GM23338 (cell line): ENCODE measurements around the gene MCFD2. TPM values are rescaled to one million over a fixed set of nuclear protein-coding genes. Genes with fewer than 3 reads are reported as not detected.

Source experiments
- ATAC-seq: fragments of 200-7000 bp; cut with Tn5 transposase; 3 replicates; pipeline ENCODE4 v1.9.1; 2020
- DNase-seq: peaks from one replicate; pipeline ENCODE4 v3.0.0-alpha.2; 2015; ENCODE audit warnings: low spot score
- H2AFZ ChIP-seq: fragments of 200-600 bp; sonication (generic); 2 replicates; pipeline ENCODE4 v1.8.0; 2016; ENCODE audit warnings: antibody characterized with exemption, mild to moderate bottlenecking, moderate library complexity
- H3F3A ChIP-seq: fragments of 200-600 bp; sonication (generic); replicated peaks from 2 replicates; pipeline ENCODE4 v1.8.0; 2017; ENCODE audit warnings: antibody characterized with exemption, mixed run types, low read depth
- H3K27ac ChIP-seq: fragments of 200-600 bp; sonication (generic); 2 replicates; pipeline ENCODE4 v1.6.1; 2016; ENCODE audit warnings: low read depth
- H3K27me3 ChIP-seq: fragments of 200-600 bp; sonication (generic); 2 replicates; pipeline ENCODE4 v1.8.0; 2016; ENCODE audit warnings: mild to moderate bottlenecking, mixed run types, moderate library complexity; ENCODE audit not compliant: insufficient read depth
- H3K36me3 ChIP-seq: fragments of 200-600 bp; sonication (generic); 2 replicates; pipeline ENCODE4 v1.8.0; 2016; ENCODE audit warnings: mild to moderate bottlenecking; ENCODE audit not compliant: insufficient read depth
- H3K4me1 ChIP-seq: fragments of 200-600 bp; sonication (generic); 2 replicates; pipeline ENCODE4 v1.8.0; 2016; ENCODE audit warnings: mild to moderate bottlenecking, moderate library complexity; ENCODE audit not compliant: insufficient read depth
- H3K4me2 ChIP-seq: fragments of 200-600 bp; sonication (generic); 2 replicates; pipeline ENCODE4 v1.7.1; 2017; ENCODE audit warnings: mixed run types
- H3K4me3 ChIP-seq: fragments of 200-600 bp; sonication (generic); 2 replicates; pipeline ENCODE4 v1.6.1; 2016; ENCODE audit warnings: mixed run types
- H3K79me2 ChIP-seq: fragments of 200-600 bp; sonication (generic); replicated peaks from 2 replicates; pipeline ENCODE4 v1.8.0; 2017; ENCODE audit warnings: mild to moderate bottlenecking; ENCODE audit not compliant: insufficient read depth
- H3K9me2 ChIP-seq: fragments of 200-600 bp; sonication (generic); 2 replicates; pipeline ENCODE4 v1.8.0; 2017; ENCODE audit not compliant: insufficient read depth
- H4K20me1 ChIP-seq: fragments of 200-600 bp; sonication (generic); replicated peaks from 2 replicates; pipeline ENCODE4 v1.8.0; 2017; ENCODE audit warnings: mild to moderate bottlenecking; ENCODE audit not compliant: insufficient read depth
- H3K27ac Mint-ChIP-seq: 2 replicates; pipeline ENCODE4 v1.8.0; 2020; ENCODE audit warnings: inconsistent platforms, mild to moderate bottlenecking, moderate library complexity, mixed read lengths
- H3K27me3 Mint-ChIP-seq: 3 replicates; pipeline ENCODE4 v1.8.0; 2022; ENCODE audit warnings: low read depth, mild to moderate bottlenecking, moderate library complexity, mixed read lengths, inconsistent platforms; ENCODE audit not compliant: insufficient read depth, poor library complexity
- H3K36me3 Mint-ChIP-seq: 3 replicates; pipeline ENCODE4 v1.8.0; 2021; ENCODE audit warnings: low read depth, mild to moderate bottlenecking, inconsistent platforms, moderate library complexity, mixed read lengths
- H3K4me1 Mint-ChIP-seq: 3 replicates; pipeline ENCODE4 v1.8.0; 2020; ENCODE audit warnings: mild to moderate bottlenecking, inconsistent platforms, mixed read lengths
- H3K4me3 Mint-ChIP-seq: 3 replicates; pipeline ENCODE4 v1.8.0; 2021; ENCODE audit warnings: moderate library complexity, mild to moderate bottlenecking, inconsistent platforms, mixed read lengths
- H3K9me3 Mint-ChIP-seq: 3 replicates; pipeline ENCODE4 v1.8.0; 2020; ENCODE audit warnings: moderate library complexity, mild to moderate bottlenecking, inconsistent platforms, mixed read lengths
- CREB1 ChIP-seq: fragments of 250-450 bp; sonication (Bioruptor Pico); IDR thresholded peaks from 2 replicates; pipeline ENCODE4 v1.5.0; 2020; ENCODE audit warnings: low read depth, mild to moderate bottlenecking, moderate library complexity
- CTCF ChIP-seq, 2 experiments: fragments of 200-600 bp in 1 of 2; sonication (generic) in 1 of 2; conservative IDR thresholded peaks; 2 replicates each; pipeline versions ENCODE4 v1.5.1 to v1.6.1; 2016 to 2017; ENCODE audit warnings: antibody characterized with exemption in 2 of 2, low read depth in 2 of 2, mild to moderate bottlenecking in 2 of 2, moderate library complexity in 1 of 2
- EZH2 ChIP-seq: fragments of 200-600 bp; sonication (generic); IDR thresholded peaks from one replicate; pipeline ENCODE4 v1.8.0; 2017; ENCODE audit warnings: antibody characterized with exemption, mild to moderate bottlenecking, low read depth; ENCODE audit not compliant: unreplicated experiment
- EZH2phosphoT487 ChIP-seq: fragments of 200-600 bp; sonication (generic); IDR thresholded peaks from one replicate; pipeline ENCODE4 v1.8.1; 2018; ENCODE audit warnings: antibody characterized with exemption; ENCODE audit not compliant: unreplicated experiment
- JUNB ChIP-seq: IDR thresholded peaks from one replicate; pipeline ENCODE4 v1.6.1; 2016; ENCODE audit warnings: antibody characterized with exemption; ENCODE audit not compliant: unreplicated experiment
- NANOG ChIP-seq: IDR thresholded peaks from 2 replicates; pipeline ENCODE4 v1.6.1; 2016; ENCODE audit warnings: antibody characterized with exemption, borderline replicate concordance
- POLR2AphosphoS5 ChIP-seq: IDR thresholded peaks from 2 replicates; pipeline ENCODE4 v1.6.1; 2016; ENCODE audit warnings: antibody characterized with exemption, low read depth
- STAT1 ChIP-seq: IDR thresholded peaks from one replicate; pipeline ENCODE4 v1.6.1; 2016; ENCODE audit warnings: antibody characterized with exemption; ENCODE audit not compliant: unreplicated experiment
- ZNF114 ChIP-seq: fragments of 250-450 bp; sonication (Bioruptor Pico); IDR thresholded peaks from 2 replicates; pipeline ENCODE4 v1.5.0; 2020; ENCODE audit warnings: mild to moderate bottlenecking, moderate library complexity
- ZNF331 ChIP-seq: fragments of 250-450 bp; sonication (Bioruptor Pico); IDR thresholded peaks from 2 replicates; pipeline ENCODE4 v1.5.0; 2020; ENCODE audit warnings: low read depth, mild to moderate bottlenecking, moderate library complexity
- ZNF462 ChIP-seq: fragments of 250-450 bp; sonication (Bioruptor Pico); IDR thresholded peaks from 2 replicates; pipeline ENCODE4 v1.5.0; 2020; ENCODE audit warnings: mild to moderate bottlenecking, moderate library complexity
- polyA plus RNA-seq: library from polyadenylated mRNA; unstranded; fragments of >200 nt; fragmentation: Nextera tagmentation; extraction: Ambion mirVana; gene quantifications from 2 replicates; pipeline ENCODE4 v1.2.1, GENCODE V29; 2016
- total RNA-seq: library from RNA; depleted of rRNA; stranded (reverse); fragments of >200 nt; shearing (Covaris generic); gene quantifications from 2 replicates; pipeline ENCODE4 v1.2.3, GENCODE V29; 2014
- TF ChIP-seq, protein P1 (sequence below): IDR thresholded peaks from 2 replicates; pipeline ENCODE4 v1.6.1; 2016; ENCODE audit warnings: antibody characterized with exemption
- TF ChIP-seq, protein P2 (sequence below): IDR thresholded peaks from one replicate; pipeline ENCODE4 v1.6.1; 2018; ENCODE audit warnings: antibody characterized with exemption; ENCODE audit not compliant: unreplicated experiment

MCFD2 gene
- total and polyA plus RNA-seq, 2 experiments from 2014 or later: 55.1 to 91.9 TPM

DNA sequence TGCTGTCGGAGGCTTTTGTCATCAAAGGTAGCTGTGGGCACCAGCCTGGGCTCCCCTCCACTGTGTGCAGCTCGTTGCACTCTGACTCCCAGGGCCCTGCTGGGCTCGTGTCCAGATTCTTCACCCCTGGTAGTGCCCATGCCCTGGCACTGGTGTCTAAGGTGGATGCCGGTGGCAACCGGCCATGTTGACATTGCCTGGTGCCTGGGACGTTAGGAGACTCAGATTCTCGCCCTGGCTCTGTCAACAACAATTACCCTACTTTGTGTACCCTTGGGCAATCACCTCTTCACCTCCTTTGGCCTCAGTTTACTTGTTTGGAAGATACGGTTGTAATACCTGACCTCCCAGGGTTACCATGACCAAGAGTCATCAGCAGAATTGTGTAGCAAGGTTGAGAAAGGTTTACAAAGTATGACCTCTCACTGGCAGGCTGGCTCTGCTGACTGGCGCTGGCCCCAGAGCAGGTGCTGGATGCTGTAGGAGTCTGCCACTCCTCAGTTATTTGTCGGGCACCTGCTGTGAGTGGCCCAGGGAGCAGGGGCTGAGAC lies 41.5 kb upstream of the MCFD2 start:
- Histone ChIP-seq H3K4me1 (no peaks in the 10 kb centered on the region), H3K27me3 (no peaks in the 10 kb centered on the region), H3K9me2 (no peaks in the 10 kb centered on the region), H3K4me2 (no peak overlapping the region), H2AFZ (no peak overlapping the region), H3K79me2 (no peaks in the 10 kb centered on the region), H3K36me3 (no peaks in the 10 kb centered on the region), H3K4me3 (no peak overlapping the region), H3F3A (no peaks in the 10 kb centered on the region), H3K27ac (no peak overlapping the region), H4K20me1 (no peaks in the 10 kb centered on the region; the same call in 1 of the 2 replicates)
- Mint-ChIP-seq H3K9me3 (no peaks in the 10 kb centered on the region; the same call in 2 of the 3 replicates), H3K4me3 (no peak overlapping the region), H3K4me1 (peaks cover 4% of the 10 kb centered on the region; the same call in 1 of the 3 replicates), H3K27ac (no peak overlapping the region), H3K36me3 (peaks cover 23% of the 10 kb centered on the region), H3K27me3 (peaks cover 2% of the 10 kb centered on the region)
- no peak for ATAC-seq
- DNase-seq: no peak
- TF ChIP-seq CREB1 (CRISPR knock-in tag): no peak
- TF ChIP-seq CTCF (conservative IDR thresholded peaks at IDR 0.05; ENCODE audit: low read depth in 2 of 2): no peak
- no peak for TF ChIP-seq JUNB
- TF ChIP-seq ZNF114 (CRISPR knock-in tag): no peak
- no peak for TF ChIP-seq NANOG
- no peak for TF ChIP-seq ZNF462 (CRISPR knock-in tag)
- no peak for TF ChIP-seq STAT1
- TF ChIP-seq, protein P1, sequence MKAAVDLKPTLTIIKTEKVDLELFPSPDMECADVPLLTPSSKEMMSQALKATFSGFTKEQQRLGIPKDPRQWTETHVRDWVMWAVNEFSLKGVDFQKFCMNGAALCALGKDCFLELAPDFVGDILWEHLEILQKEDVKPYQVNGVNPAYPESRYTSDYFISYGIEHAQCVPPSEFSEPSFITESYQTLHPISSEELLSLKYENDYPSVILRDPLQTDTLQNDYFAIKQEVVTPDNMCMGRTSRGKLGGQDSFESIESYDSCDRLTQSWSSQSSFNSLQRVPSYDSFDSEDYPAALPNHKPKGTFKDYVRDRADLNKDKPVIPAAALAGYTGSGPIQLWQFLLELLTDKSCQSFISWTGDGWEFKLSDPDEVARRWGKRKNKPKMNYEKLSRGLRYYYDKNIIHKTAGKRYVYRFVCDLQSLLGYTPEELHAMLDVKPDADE: no peak
- no peak for TF ChIP-seq EZH2
- TF ChIP-seq EZH2phosphoT487: no peak
- no peak for TF ChIP-seq POLR2AphosphoS5
- TF ChIP-seq, protein P2, sequence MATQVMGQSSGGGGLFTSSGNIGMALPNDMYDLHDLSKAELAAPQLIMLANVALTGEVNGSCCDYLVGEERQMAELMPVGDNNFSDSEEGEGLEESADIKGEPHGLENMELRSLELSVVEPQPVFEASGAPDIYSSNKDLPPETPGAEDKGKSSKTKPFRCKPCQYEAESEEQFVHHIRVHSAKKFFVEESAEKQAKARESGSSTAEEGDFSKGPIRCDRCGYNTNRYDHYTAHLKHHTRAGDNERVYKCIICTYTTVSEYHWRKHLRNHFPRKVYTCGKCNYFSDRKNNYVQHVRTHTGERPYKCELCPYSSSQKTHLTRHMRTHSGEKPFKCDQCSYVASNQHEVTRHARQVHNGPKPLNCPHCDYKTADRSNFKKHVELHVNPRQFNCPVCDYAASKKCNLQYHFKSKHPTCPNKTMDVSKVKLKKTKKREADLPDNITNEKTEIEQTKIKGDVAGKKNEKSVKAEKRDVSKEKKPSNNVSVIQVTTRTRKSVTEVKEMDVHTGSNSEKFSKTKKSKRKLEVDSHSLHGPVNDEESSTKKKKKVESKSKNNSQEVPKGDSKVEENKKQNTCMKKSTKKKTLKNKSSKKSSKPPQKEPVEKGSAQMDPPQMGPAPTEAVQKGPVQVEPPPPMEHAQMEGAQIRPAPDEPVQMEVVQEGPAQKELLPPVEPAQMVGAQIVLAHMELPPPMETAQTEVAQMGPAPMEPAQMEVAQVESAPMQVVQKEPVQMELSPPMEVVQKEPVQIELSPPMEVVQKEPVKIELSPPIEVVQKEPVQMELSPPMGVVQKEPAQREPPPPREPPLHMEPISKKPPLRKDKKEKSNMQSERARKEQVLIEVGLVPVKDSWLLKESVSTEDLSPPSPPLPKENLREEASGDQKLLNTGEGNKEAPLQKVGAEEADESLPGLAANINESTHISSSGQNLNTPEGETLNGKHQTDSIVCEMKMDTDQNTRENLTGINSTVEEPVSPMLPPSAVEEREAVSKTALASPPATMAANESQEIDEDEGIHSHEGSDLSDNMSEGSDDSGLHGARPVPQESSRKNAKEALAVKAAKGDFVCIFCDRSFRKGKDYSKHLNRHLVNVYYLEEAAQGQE: no peak
- TF ChIP-seq ZNF331 (CRISPR knock-in tag): no peak
